HG02623 (cell line): ENCODE data around the gene AZU1.

Experiments
- ATAC-seq: cut with Tn5 transposase; IDR thresholded peaks from one replicate; pipeline ENCODE4 v1.9.1; 2021; ENCODE audit warnings: moderate library complexity; ENCODE audit not compliant: unreplicated experiment

AZU1 gene

GRCh38 chr19:827710-828321 is at the start of gene AZU1:
Gene AZU1, plus strand, starts transcription at chr19:827837. Its CDS starts 10 bp downstream, at chr19:827847.
- ATAC-seq, result no peak

- ATAC-seq, result no peak
Observed at GRCh38 chr19:778910-779653, 48.6 kb upstream of the AZU1 start.

- no peak for ATAC-seq
Observed at GRCh38 chr19:780935-781334, 46.7 kb upstream of the AZU1 start.

- ATAC-seq, result no peak
Observed at GRCh38 chr19:781800-782184, 45.8 kb upstream of the AZU1 start.

GRCh38 chr19:782185-782877 is 45.3 kb upstream of the AZU1 start:
- ATAC-seq, result no peak

GRCh38 chr19:782878-783668 is 44.6 kb upstream of the AZU1 start:
- ATAC-seq, result no peak

GRCh38 chr19:784541-784940 is 43.1 kb upstream of the AZU1 start:
- no peak for ATAC-seq

GRCh38 chr19:787536-787935 is 40.1 kb upstream of the AZU1 start:
- no peak for ATAC-seq

- ATAC-seq, result no peak
Observed at GRCh38 chr19:788686-788982, 39.0 kb upstream of the AZU1 start.

GRCh38 chr19:788983-789700 is 38.5 kb upstream of the AZU1 start:
- no peak for ATAC-seq

- ATAC-seq, result no peak
Observed at GRCh38 chr19:789701-790060, 38.0 kb upstream of the AZU1 start.

GRCh38 chr19:791007-791566 is 36.5 kb upstream of the AZU1 start:
- ATAC-seq, result no peak

- ATAC-seq, result no peak
Observed at GRCh38 chr19:791567-792305, 35.9 kb upstream of the AZU1 start.

GRCh38 chr19:792306-792885 is 35.2 kb upstream of the AZU1 start:
- ATAC-seq, result no peak

- no peak for ATAC-seq
Observed at GRCh38 chr19:793806-794205, 33.8 kb upstream of the AZU1 start.

- no peak for ATAC-seq
Observed at GRCh38 chr19:795073-795611, 32.5 kb upstream of the AZU1 start.

- no peak for ATAC-seq
Observed at GRCh38 chr19:795691-796581, 31.7 kb upstream of the AZU1 start.
